ENCODE data around the gene KDM4E. TPM values are rescaled to one million over a fixed set of nuclear protein-coding genes. Genes with fewer than 3 reads are reported as not detected.
"Not testable (repeated sequence)": the region's sequence is repeated elsewhere in the genome, so short reads cannot be mapped to it uniquely, and the experiment has no call there.

Gene KDM4E
- total RNA-seq, 1 donor from 2014 or later, result not detected

- Mint-ChIP-seq H3K4me1 (no peaks in the 10 kb centered on the region), H3K27me3 (peaks cover 11% of the 10 kb centered on the region), H3K36me3 (ENCODE audit: low read depth) (no peaks in the 10 kb centered on the region), H3K27ac (no peak overlapping the region), H3K4me3 (no peak overlapping the region), H3K9me3 (no peaks in the 10 kb centered on the region)
- ChIA-PET CTCF (no interaction called here), POLR2A (no interaction called here)
- intact Hi-C loops (cut with micrococcal nuclease), result no loop called here
- no peak for ATAC-seq (ENCODE audit: low read depth)
- no peak for DNase-seq
- no peak for TF ChIP-seq CTCF (IDR thresholded peaks at IDR 0.05)
These were observed 10.8 kb upstream of the KDM4E start for GRCh38 chr11:95014184-95014821.

GRCh38 chr11:95016139-95016538 lies 8.9 kb upstream of the KDM4E start:
- Mint-ChIP-seq H3K4me1 (no peaks in the 10 kb centered on the region), H3K36me3 (ENCODE audit: low read depth) (no peaks in the 10 kb centered on the region), H3K9me3 (no peaks in the 10 kb centered on the region), H3K4me3 (no peak overlapping the region), H3K27me3 (peaks cover 9% of the 10 kb centered on the region), H3K27ac (no peak overlapping the region)
- ATAC-seq (ENCODE audit: low read depth), result no peak
- intact Hi-C loops (cut with micrococcal nuclease), result no loop called here
- DNase-seq, result no peak
- CTCF ChIA-PET, result interaction anchor here (0.7 kb wide), 1 partner anchor 700 kb away, joined by 5 read pairs; no protein-coding TSS in a partner anchor
- POLR2A ChIA-PET, result interaction anchor here (0.7 kb wide), 1 partner anchor 773 kb away, joined by 3 read pairs; the partner anchor contains the start of gene FAM76B
- no peak for TF ChIP-seq CTCF (IDR thresholded peaks at IDR 0.05)

GRCh38 chr11:95021468-95021867 lies 3.6 kb upstream of the KDM4E start:
- DNase-seq; CTCF ChIA-PET; POLR2A ChIA-PET; H3K4me1 Mint-ChIP-seq; ATAC-seq (ENCODE audit: low read depth); H3K9me3 Mint-ChIP-seq; H3K36me3 Mint-ChIP-seq (ENCODE audit: low read depth); H3K27ac Mint-ChIP-seq; H3K27me3 Mint-ChIP-seq; intact Hi-C loops (cut with micrococcal nuclease); H3K4me3 Mint-ChIP-seq: not testable (repeated sequence)

GRCh38 chr11:95025594-95025993 lies 536 bp downstream of the KDM4E start:
- H3K27ac Mint-ChIP-seq; DNase-seq; POLR2A ChIA-PET; intact Hi-C loops (cut with micrococcal nuclease); ATAC-seq (ENCODE audit: low read depth); H3K4me1 Mint-ChIP-seq; H3K9me3 Mint-ChIP-seq; H3K27me3 Mint-ChIP-seq; CTCF ChIA-PET; H3K36me3 Mint-ChIP-seq (ENCODE audit: low read depth); H3K4me3 Mint-ChIP-seq: not testable (repeated sequence)

GRCh38 chr11:95028357-95028756 lies 3.3 kb downstream of the KDM4E start:
- TF ChIP-seq CTCF (IDR thresholded peaks at IDR 0.05), result no peak
- H3K36me3 Mint-ChIP-seq (ENCODE audit: low read depth), result no peaks in the 10 kb centered on the region
- no peak for DNase-seq
- H3K9me3 Mint-ChIP-seq, result no peaks in the 10 kb centered on the region
- ATAC-seq (ENCODE audit: low read depth), result no peak
- ChIA-PET CTCF (no interaction called here), POLR2A (interaction anchor here (0.7 kb wide), 1 partner anchor 11 kb away, joined by 3 read pairs; no protein-coding TSS in a partner anchor)
- peaks cover under 1% of the 10 kb centered on the region for H3K27me3 Mint-ChIP-seq
- H3K27ac Mint-ChIP-seq, result no peak overlapping the region
- intact Hi-C loops (cut with micrococcal nuclease), result no loop called here
- H3K4me1 Mint-ChIP-seq, result no peaks in the 10 kb centered on the region
- H3K4me3 Mint-ChIP-seq, result no peak overlapping the region

- POLR2A ChIA-PET, result no interaction called here
- no peak overlapping the region for H3K27ac Mint-ChIP-seq
- ATAC-seq (ENCODE audit: low read depth), result no peak
These were observed 8.0 kb downstream of the KDM4E start for GRCh38 chr11:95033051-95033450.

More at GRCh38 chr11:95033051-95033450, 8.0 kb downstream of the KDM4E start:
- TF ChIP-seq CTCF (IDR thresholded peaks at IDR 0.05), result no peak
- Mint-ChIP-seq H3K9me3 (no peaks in the 10 kb centered on the region), H3K4me1 (no peaks in the 10 kb centered on the region), H3K36me3 (ENCODE audit: low read depth) (no peaks in the 10 kb centered on the region), H3K4me3 (no peak overlapping the region), H3K27me3 (peaks cover 12% of the 10 kb centered on the region)
- intact Hi-C loops (cut with micrococcal nuclease), result no loop called here
- CTCF ChIA-PET, result no interaction called here
- DNase-seq, result no peak

Measured in activated B cell treated with CpG ODN at 0.5 μM for 24 hours (primary cell).